ENCODE results near the gene TLE3.

DNA sequence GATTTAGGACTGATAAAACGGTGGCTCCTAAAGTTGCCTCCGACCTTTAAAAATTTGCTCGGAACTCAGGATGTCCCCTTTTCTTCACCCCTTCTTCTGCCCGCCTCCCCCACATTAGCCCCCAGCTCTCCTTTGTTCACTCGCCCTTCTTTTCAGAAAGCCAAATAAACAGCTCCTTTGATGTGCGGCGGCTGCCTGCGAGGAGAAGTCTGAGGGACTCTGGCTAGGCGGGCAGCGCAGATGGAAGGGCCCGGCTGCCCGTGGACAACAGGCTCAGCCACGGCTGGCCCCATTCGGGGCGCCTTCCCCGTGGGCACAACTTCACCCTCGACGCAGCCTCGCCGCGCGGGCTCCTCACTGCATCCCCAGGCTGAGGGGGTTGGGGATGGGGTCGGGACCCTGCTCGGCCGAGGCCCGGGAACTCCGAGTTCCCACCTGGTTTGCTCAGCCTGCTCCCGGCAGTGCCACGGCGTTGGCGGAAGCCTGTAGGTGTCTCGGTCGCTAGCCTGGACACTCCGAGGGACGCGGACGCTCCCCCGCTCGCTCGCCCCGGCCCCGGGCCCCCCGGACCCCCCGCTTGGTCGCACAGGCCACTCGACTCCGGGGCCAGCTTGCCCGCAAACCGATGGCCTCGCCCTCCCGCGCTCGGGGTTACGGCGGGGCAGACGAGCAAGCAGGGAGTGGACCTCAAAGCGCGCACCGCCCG, 897 bp upstream of the TLE3 start:
- TF ChIP-seq POLR2A (IDR thresholded peaks at IDR 0.05; ENCODE audit: low read depth, low read length), result no peak
- no peak for TF ChIP-seq CTCF (conservative IDR thresholded peaks at IDR 0.05; ENCODE audit: low read depth, low read length)
